Activated CD4-positive, CD25-positive, alpha-beta regulatory T cell treated with anti-CD3 and anti-CD28 coated beads, Interleukin-2, amount 50 U/mL, for 24 hours (primary cell): Measurements from ENCODE around the gene MEG3.

Source experiments
- ATAC-seq, 2 donors: fragments of 150-1000 bp; cut with Tn5 transposase; one replicate each; pipeline ENCODE4 v1.10.0; 2021; ENCODE audit warnings: mild to moderate bottlenecking in 1 of 2, moderate library complexity in 1 of 2

The MEG3 gene

DNA sequence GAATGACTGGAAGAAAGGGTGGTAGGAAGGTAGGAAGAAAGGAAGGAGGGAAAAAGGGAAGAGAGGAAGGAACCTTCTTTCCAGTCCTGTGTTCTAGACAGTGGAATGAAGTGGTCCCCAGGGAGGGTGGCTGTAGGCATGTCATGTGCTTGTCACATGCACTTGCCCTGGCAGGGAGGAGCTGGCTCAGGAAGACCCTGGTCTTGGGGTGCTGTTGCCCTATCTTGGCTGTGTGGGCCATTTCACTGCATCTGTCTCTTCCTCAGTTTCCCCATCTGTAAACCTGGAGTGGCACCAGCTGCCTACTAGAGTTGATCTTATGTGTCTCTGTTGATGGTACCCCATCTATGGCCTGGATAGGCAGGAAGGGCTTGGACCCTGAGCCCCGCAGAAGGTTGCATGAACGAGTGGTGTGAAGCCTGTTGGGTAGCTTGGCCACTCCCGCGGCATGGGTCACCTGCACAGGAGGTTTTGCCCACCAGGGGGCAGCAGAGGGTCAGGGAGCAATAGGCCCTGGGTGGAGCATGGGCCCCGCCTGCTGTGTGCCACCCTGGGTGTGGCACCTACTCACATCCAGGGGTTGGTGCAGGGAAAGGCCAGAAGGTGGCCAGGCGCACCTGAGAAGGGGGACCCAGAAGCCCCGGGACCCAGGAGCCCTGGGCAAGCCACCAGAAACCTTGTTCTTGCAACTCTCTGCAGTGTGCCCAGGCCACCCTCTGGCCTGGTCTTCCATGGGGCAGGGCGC is 25.1 kb downstream of the MEG3 start:
- peak; percentile 80 to 86 for ATAC-seq

DNA sequence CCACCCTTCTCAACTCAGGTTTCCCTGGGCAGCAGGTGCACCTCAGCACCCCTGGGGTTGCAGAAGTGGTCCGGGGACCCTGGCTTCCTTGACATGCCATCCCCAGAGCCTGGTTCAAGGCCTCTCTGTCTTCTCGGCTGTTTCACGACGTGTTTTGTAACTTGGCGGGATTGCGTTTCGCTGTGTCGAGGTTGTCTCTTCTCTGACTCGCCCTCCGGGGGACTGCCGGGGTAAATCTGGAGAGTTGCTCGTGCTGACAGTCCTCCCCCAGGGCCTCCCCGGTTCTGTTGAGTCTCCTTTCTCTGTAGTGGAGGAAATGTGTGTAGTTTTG is 25.6 kb downstream of the MEG3 start:
- ATAC-seq: no peak

DNA sequence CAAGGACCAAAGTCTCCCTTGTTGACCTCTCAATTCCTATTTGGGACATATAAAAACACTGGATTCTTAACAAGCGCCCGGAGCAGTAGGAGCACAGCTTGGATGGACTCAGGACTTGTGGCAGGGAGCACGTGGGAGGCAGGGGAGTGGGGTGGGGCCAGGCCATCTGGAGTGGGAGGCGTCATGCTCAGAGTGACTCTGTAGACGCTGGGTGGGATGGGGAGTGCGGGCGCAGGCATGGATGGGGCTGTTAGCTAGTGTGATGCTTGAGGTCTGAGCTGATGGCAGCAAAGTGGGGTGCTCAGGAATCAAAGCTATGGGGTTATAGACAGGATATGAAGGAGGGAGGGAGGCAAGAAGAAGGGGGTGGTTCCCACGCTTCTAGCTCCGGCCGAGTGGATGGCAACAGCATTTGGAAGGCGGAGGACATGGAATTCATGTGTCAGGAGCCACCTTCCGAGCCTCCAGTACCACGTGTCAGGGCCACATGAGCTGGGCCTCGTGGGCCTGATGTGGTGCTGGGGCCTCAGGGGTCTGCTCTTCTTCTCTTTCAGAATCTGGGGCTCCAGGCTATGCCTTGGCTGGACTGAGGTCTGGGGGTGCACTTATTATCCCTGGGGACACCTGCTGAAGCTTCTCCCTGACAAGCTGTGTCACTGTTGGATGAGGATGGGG is 26.2 kb downstream of the MEG3 start:
- no peak for ATAC-seq

DNA sequence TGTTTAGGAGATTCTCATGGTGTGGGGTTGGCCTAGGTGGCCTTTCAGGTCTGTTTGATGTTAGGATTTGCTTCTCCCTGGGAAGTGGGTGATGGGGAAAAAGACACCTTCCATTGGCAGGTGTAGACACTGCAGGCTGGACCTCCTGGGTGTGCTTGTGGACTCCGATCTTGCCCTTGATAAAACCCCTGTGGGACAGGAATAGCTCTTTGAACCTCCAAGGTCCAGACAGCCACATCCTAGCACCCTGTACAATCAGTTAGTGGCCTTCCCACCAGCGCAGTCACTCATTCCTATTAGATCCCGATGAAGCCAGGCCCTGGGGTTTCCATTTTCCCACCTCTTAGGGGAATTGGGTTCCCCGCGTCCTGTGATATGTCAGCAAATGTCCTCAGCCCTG is 28.5 kb downstream of the MEG3 start:
- ATAC-seq: no peak

DNA sequence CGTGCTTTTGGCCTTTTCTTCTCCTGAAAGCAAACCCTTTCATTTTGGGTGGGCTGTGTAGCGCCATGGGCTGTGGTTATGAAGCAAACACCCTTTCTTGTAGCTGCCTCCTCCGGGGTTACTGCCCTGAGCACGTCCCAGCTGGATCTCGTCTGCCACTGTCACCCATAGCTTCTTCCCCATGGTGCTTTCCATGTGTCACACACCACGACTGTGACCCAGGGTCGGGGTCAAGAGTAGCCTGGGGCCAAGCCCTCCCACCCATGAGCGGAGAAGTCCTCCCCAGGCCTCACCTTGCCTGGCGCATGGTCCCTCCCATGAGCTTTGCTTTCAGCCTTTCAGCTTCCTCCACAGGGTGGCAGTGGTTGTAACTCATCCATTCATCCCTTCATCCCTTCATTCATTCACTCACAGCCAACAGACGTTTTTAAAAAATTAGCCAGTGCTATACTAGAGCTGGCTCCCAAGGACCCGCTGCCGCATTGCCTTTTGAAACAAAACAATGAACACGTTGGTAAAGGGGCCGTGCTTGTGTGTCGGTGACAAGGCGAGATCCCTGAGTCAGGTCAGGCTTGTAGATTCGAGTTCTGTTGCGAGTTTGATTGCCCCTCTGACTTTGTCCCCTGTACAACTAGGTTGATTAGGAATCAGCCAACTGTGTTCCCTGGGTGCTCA is 29.5 kb downstream of the MEG3 start:
- ATAC-seq: no peak

DNA sequence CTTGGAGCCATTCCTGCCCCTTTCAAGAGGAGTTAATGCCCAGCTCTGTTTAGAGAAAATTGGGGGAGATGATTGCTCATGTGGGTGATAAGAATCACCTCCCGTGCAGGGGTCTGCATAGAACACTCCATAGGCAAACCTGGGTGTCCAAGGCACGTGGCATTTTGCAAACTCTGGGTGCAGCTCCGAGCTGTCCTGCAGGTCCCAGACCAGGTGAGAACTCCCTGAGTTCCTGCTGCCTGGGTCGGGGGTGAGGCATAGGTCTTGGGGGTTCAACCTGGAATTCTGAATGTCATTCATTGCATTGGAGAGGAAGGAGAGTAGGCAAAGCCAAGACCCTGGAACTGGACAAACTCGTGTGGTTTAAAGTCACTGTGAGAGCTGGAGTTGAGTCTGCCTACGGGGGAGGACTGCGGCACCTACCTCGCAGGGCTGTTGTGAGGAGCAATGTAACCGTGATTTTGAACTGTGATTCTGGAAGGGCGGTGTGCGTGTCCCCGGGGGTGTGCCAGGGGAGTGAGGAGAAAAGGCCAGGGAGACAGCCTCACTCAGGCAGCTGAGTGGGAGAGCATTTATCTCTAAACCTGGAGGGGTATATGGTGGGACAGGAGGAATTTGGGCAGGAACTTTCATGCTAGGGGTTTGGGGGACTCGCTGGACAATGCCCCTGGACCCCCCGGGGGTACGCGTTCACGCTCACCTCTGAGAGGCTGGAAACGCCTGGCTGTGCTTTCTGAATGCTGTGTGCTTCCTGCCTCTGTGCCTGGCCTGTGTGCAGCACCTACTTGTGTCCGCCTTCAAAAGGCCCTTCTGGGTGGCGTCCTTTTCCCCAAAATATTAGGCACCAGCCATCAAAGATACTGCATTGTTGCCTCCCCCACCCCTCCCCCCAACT is 30.4 kb downstream of the MEG3 start:
- ATAC-seq: no peak

DNA sequence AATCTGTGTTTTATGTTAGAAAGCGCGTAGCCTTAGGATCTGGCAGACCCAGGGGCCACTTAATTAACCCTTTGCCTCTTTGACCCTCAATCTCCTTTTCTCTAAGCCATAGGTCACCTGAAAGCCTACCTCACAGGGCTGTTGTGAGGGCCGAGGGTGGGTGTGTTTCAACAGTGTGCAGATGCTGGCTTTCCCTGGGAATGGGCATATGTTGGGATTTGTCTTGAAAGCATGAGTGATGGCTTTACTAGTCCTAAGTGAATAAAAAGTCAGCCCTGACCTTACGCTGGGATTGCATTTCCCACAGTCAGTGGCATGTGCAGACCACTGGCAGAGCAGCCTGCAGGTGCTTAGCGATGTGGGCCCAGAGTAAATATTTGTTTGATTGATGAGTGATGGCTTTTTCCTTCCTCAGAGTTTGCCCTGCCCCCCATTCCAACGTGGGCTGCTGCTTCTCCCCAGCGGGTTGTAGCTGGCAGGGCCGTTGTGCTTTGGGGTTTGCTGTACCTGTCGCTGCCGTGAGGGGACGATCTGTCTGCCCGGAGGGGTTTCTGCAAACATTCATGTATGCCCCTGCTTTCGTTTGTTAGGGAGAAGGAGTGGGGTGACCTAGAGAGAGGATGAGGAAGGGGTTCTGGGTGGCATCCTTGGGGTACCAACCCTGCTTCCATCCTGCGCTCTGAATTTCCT is 31.5 kb downstream of the MEG3 start:
- ATAC-seq: no peak

DNA sequence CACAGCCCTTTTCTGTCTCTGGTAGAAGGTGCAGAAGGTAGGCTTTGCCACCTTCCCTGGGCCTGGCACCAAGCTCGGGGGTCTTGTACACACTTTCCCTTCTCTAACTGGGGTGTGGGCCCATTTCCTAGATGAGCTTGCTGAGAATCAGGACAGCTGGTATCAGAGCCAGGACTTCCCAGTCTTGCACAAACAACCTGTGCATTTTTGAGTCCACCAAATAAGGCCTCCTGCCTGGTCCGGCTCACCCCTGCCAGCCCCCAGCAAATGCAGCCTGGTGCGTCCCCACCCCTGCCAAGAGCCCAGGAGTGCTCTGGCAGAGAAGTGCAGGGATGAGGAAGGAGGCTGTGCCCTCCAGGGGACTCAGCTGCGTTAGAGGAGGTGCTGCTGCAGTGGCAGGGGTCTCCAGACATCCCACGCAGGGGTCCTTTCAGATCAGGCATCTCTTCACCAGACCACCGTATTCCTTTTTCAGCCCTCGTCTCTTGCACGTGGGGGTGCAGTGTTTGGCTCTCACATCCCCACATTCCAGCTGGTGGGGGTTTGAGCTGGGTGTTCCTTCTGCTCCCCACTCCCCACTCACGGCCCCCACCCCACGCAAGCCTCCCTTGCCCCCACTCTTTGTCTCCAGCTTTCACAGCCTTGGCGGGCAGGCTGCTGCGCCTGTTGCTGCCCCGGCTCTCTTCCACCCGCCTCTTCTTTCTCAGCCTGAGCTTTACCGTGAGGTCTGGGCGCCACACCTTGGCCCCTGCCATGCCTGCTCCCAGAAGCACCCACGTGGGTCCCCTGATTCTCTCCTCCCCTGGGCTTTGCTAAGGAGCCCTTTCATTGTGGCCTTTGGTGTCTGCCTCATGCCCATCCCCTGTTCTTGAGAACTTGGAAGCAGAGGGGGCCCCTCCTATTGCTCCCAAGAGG is 32.3 kb downstream of the MEG3 start:
- ATAC-seq: no peak

DNA sequence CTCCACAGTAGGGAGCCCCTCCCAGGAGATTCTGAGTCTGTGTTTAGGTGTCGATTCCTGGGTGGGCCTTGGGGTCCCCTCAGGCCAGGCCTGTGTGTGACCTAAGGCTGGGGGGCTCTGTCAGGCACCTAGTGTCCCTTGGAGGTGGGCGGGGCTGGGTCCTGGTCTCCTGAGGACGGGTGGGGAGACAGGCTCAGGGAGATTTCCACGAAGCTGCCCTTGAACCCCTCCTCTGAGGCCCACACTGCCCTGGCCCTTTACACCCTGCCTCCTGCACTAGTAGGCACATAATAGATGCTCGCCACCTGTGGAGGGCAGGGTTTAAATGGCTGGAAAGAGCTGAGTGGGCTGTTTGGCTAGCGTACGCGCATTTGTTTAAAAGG is 32.9 kb downstream of the MEG3 start:
- no peak for ATAC-seq

DNA sequence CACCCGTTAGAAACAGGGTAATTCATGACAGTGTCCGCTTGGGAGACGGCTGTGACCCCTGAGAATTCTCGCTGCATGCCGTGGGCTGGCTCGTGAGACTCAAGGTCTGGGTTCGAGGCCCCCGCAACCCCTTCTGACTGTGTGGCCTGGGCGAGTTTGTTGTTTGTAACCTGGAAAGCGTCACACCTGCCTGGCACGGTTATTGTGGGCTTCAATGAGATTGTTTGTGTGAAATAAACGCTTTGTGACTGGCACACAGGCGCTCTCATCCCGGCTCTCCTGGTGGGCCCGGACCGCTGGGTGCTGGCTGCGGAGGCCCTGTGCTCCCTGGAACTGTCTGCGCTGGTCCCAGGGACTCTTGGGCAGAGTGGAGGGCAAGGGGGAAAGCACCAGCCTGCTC is 33.9 kb downstream of the MEG3 start:
- no peak for ATAC-seq

DNA sequence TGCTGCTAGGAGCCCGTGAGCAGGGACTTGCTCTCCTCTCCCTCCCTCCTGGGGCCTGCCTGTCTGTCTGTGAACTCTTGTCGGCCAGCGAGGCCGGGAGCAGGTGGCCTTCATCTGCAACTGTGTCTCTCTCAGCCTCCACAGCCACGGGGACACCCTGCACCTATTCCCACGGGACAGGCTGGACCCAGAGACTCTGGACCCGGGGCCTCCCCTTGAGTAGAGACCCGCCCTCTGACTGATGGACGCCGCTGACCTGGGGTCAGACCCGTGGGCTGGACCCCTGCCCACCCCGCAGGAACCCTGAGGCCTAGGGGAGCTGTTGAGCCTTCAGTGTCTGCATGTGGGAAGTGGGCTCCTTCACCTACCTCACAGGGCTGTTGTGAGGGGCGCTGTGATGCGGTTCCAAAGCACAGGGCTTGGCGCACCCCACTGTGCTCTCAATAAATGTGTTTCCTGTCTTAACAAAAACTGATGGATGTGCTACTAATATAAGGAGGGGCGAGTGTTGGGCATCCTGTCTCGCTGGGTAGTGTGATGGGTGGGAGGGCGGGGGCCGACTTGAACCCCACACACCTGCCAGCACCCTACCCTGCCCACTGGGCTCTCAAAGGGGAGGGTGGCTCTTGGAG is 34.8 kb downstream of the MEG3 start:
- ATAC-seq: no peak

DNA sequence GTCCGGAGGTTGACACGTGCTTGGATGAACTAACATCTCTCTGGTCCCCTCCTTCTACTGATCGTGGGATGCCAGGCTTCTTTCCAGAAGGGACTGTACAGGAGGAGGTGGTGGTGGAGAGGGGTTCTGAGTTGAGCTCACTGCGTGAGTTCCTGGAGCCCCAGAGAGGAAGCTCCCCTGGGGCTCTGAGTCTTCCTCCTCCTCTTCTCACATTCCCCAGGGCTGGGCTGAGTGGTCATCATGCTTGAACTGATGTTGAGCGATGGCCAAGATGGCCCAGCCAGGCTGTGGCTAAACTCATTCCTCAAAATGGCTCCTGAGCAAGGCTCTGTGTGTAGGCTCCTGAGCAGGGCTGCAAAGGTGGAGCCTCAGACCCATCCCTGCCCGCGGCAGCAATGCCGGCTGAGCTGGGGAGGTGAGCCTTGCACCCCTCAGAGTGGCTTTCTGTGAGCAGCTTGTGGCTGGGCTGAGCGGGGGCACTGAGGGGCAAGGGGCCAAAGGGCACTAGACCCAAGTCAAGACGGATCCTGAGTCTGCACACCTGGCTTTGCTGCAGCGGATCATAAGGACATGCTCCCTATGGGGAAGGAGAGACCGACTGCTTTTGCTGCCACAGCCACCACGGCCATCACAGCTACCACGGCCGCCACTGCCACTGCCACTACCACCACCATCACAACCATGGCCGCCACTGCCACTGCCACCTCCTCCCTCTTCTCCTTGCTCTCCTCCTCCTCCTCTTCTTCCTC is 35.4 kb downstream of the MEG3 start:
- no peak for ATAC-seq

DNA sequence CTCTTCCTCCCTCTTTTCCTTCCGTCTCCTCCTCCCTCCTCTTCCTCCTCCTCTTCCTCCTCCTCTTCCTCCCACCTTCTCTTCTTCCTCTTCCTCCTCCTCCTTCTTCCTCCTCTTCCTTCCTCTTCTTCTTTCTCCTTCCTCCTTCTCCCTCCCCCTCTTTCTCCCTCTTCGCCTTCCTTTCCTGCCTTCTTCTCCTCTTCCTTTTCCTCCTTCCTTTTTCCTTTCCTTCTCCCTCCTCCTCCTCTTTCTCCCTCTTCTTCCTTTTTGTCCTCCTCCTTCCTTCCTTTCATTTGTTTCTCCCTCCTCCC is 36.0 kb downstream of the MEG3 start:
- no peak for ATAC-seq

DNA sequence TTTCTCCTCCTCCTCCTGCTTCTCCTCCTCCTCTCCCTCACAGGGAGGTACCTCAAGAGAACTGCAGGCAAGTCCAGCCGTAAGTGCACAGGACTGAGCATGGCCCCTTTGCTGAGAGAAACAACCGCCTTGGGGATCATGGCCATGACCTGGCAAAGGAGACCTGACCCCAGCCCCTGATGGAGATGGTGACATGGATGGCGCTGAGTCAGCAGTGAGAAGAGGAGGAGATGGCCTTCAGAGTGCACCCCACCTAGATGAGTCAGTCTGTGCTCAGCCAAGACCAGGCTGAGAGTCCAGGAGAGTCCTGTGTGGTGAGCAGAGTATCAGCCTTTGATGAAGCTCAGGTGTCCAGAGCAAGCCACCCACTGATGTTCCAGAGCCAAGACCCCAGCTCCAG is 36.4 kb downstream of the MEG3 start:
- ATAC-seq: no peak

DNA sequence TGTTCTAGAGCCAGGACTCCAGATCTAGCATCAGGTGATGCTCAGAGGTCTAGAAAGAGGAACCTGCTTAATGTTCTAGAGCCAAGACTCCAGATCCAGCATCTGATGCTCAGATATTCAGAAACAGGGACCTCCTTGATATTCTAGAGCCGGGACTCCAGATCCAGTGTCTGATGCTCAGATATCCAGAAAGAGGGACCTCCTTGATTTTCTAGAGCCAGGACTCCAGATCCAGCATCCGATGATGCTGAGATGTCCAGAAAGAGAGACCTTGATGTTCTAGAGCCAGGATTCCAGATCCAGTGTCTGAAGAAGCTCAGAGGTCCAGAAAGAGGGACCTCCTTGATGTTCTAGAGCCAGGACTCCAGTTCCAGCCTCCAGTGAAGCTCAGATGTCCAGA is 36.9 kb downstream of the MEG3 start:
- ATAC-seq: no peak

DNA sequence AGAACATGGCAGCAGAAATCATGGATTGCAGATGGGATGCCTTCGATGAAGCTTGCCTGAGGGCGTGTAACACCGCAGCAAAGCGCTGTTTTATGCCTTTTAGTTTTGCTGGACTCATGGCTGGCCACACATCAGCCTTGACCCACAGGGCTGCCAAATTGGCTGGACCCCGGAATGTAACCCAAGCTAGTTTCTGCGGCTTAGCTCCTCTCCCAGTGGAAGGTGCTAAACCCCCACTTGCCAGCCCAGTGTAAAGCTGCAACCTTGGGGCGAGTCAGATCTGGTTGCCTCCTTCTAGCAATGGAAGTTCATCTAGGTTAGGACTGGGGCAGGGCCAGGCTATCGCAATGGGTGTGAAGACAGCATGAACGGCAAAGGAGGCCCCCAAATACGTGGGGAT is 38.3 kb downstream of the MEG3 start:
- no peak for ATAC-seq

DNA sequence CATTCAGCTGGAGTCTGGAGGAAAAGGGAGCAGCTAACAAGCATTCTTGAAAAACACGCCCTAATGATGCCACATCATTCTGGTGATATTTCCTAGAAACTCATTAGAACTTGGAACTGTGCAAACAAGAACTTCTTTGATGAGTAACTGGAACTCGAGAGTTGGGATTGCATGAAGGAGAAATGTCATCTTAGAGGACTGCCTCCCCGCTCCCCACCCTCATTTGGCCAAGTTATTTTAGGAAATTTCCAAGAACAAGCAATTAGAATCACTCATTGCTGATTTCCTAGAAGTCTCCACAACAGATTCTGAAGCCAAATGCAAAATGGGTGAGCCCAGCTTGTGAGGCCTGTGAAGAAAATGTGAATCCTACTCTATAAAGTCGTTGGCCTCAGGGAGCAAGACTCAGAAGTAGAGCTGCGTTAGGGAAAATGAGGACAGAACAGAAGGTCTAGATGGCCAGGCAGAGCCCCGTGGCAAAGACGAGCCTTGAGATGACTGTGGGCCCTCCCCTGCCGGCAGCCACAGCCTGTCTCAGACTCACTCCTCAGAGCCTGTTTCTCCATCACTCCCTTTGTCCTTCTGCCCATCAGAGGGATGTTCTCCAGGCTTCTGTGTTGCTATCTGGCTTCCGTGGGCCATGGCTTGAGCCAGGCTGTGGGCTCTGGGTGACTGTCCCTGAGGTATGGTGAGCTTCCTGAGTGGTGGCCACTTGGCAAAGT is 39.2 kb downstream of the MEG3 start:
- no peak for ATAC-seq

DNA sequence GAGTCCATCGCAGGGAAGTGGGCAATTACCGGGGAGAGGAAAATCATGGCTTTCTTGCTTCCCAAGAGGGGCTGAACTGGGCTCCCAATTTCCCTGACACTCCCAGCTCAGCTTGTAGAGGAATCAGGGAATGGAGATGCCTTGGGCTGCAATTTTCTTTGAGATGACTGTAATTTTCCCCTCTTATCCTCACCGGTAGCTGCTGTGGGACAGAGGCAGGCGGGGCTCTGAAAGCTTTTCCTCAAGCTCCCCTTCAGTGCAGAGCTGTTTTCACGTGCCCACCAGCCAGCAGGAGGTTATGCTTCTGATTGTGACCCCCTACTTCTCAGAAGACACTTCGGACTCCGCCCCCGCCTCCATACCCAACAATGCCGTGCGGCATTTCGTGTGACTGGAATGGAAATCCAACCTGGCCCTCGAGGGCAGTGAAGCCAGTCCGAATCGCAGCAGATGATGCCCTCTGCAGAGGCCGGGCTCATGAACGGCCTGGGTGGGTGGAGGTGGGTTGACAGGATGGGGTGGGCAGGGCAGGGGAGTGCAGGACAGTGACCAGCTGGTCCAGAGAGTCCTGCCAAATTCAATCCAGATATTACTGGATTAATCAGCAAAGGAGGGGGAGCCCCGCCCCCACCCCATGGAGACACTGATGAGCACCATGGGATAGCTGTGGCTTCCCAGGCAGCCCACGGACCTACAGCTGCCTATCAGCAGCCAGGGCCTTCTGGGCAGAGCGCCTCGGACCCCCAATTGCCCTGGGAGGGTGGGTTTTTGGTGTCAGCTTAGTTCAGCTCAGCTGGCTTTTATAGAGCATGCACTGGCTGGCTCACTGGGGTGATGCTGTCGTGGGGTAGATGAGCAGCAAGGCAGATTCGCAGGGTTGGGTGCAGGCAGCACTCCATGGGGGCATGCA is 40.0 kb downstream of the MEG3 start:
- no peak for ATAC-seq
